GM12878 (cell line): ENCODE measurements around the gene UST. TPM values are rescaled to one million over a fixed set of nuclear protein-coding genes. Genes with fewer than 3 reads are reported as not detected.

Experiments used
- ATAC-seq: fragments of 200-7000 bp; cut with Tn5 transposase; 3 replicates; pipeline ENCODE4 v1.9.1; 2020; ENCODE audit warnings: mild to moderate bottlenecking, moderate library complexity
- BruUV-seq: library from RNA; stranded (reverse); fragments of 400-500 nt; replicated peaks from 2 replicates; lab custom pipeline; 2021; lab: Mats Ljungman, UMichigan
- CTCF ChIA-PET: fragments of 300-600 bp; sonication (Branson Sonifier 250); formaldehyde crosslinking; extraction: SDS; loops from one replicate; lab custom pipeline; 2021; ENCODE audit warnings: inconsistent platforms; lab: Yijun Ruan, JAX
- POLR2A ChIA-PET: fragments of 350-600 bp; formaldehyde crosslinking; extraction: SDS; loops from one replicate; lab custom pipeline; 2021; ENCODE audit warnings: inconsistent platforms; lab: Charles Lee
- RAD21 ChIA-PET: fragments of 300-600 bp; sonication (Branson Sonifier 250); formaldehyde crosslinking; loops from one replicate; lab custom pipeline; 2023; ENCODE audit warnings: antibody characterized with exemption; ENCODE audit not compliant: unreplicated experiment; lab: Charles Lee
- SMC1A ChIA-PET: fragments of 300-600 bp; sonication (Branson Sonifier 250); formaldehyde crosslinking; loops from one replicate; lab custom pipeline; 2023; ENCODE audit not compliant: unreplicated experiment, uncharacterized antibody; lab: Charles Lee
- DNase-seq: peaks from one replicate; pipeline ENCODE4 v3.0.0-alpha.2; 2011; ENCODE audit warnings: low read depth, low spot score
- FAIRE-seq: peaks from 3 replicates; lab custom pipeline; 2011; peaks lifted over from hg19 to GRCh38; lab: Jason Lieb, UNC
- H2AFZ ChIP-seq: 2 replicates; pipeline ENCODE4 v1.6.0; 2011; ENCODE audit warnings: low read depth, low read length, control low read depth; ENCODE audit not compliant: control insufficient read depth
- H3K27ac ChIP-seq: 2 replicates; pipeline ENCODE4 v1.5.1; 2011; ENCODE audit warnings: control low read depth; ENCODE audit not compliant: control insufficient read depth, insufficient read depth
- H3K27me3 ChIP-seq, 2 experiments: replicated peaks in 1 of 2; 2 replicates each; pipeline versions ENCODE4 v1.6.0 to v1.6.1; 2011; ENCODE audit warnings: low read length in 1 of 2; ENCODE audit not compliant: control insufficient read depth in 2 of 2, insufficient read depth in 2 of 2
- H3K36me3 ChIP-seq, 2 experiments: 2 replicates each; pipeline ENCODE4 v1.5.1; 2011; ENCODE audit warnings: low read length in 1 of 2; ENCODE audit not compliant: control insufficient read depth in 2 of 2, insufficient read depth in 2 of 2
- H3K4me1 ChIP-seq: 2 replicates; pipeline ENCODE4 v1.6.1; 2011; ENCODE audit warnings: mild to moderate bottlenecking, low read length, moderate library complexity, mixed read lengths; ENCODE audit not compliant: control insufficient read depth, insufficient read depth
- H3K4me2 ChIP-seq: 2 replicates; pipeline ENCODE4 v1.6.0; 2011; ENCODE audit warnings: control low read depth; ENCODE audit not compliant: control insufficient read depth, insufficient read depth
- H3K4me3 ChIP-seq: fragments of 200-600 bp; sonication (generic); 2 replicates; pipeline ENCODE4 v1.5.1; 2016
- H3K79me2 ChIP-seq: 2 replicates; pipeline ENCODE4 v1.6.0; 2011; ENCODE audit warnings: low read length; ENCODE audit not compliant: control insufficient read depth, insufficient read depth
- H3K9ac ChIP-seq: 2 replicates; pipeline ENCODE4 v1.8.0; 2011; ENCODE audit warnings: low read length, control low read depth, mixed read lengths; ENCODE audit not compliant: control insufficient read depth, insufficient read depth
- H3K9me3 ChIP-seq: replicated peaks from 3 replicates; pipeline ENCODE4 v1.5.1; 2011; ENCODE audit warnings: mild to moderate bottlenecking, low read length; ENCODE audit not compliant: control insufficient read depth, insufficient read depth
- H4K20me1 ChIP-seq: 2 replicates; pipeline ENCODE4 v1.6.0; 2011; ENCODE audit not compliant: control insufficient read depth, insufficient read depth
- ATF7 ChIP-seq: fragments of 450-650 bp; IDR thresholded peaks from 2 replicates; pipeline ENCODE4 v1.6.1; 2016; ENCODE audit warnings: low read depth, mild to moderate bottlenecking
- EZH2 ChIP-seq: IDR thresholded peaks from 2 replicates; pipeline ENCODE4 v1.6.1; 2012; ENCODE audit warnings: low read depth, mild to moderate bottlenecking, control low read depth, inconsistent platforms, low read length, borderline replicate concordance; ENCODE audit not compliant: control insufficient read depth
- MXI1 ChIP-seq: fragments of 150-350 bp; IDR thresholded peaks from 2 replicates; pipeline ENCODE4 v1.6.1; 2011; ENCODE audit warnings: low read depth, mild to moderate bottlenecking, inconsistent platforms, low read length, improper control_type of control experiment
- RAD21 ChIP-seq: IDR thresholded peaks from 2 replicates; pipeline ENCODE4 v1.6.1; 2011; ENCODE audit warnings: mild to moderate bottlenecking, low read depth, low read length, moderate library complexity; ENCODE audit not compliant: insufficient read depth
- RBBP5 ChIP-seq: fragments of 200-600 bp; sonication (generic); conservative IDR thresholded peaks from 2 replicates; pipeline ENCODE4 v1.6.1; 2016
- RUNX3 ChIP-seq: IDR thresholded peaks from 2 replicates; pipeline ENCODE4 v1.6.1; 2012; ENCODE audit warnings: low read length, inconsistent platforms
- WGBS: methylation state at CpG from one replicate; pipeline ENCODE4 v1.1.6; 2016; ENCODE audit warnings: low lambda C conversion rate; ENCODE audit not compliant: insufficient replicate concordance, insufficient coverage; ENCODE audit errors: missing lambda C conversion rate; 5-methylcytosine and 5-hydroxymethylcytosine counted together
- in situ Hi-C: fragments of 300-500 bp; cut with MboI; formaldehyde crosslinking; loops from 9 replicates; pipeline ENCODE4 v1.14.3; 2018; ENCODE audit warnings: mixed read lengths
- intact Hi-C: fragments of 100-400 bp; cut with micrococcal nuclease; formaldehyde crosslinking; loops from one replicate; pipeline ENCODE4 v1.14.2; 2022; ENCODE audit not compliant: unreplicated experiment
- polyA plus RNA-seq, 11 experiments: library from polyadenylated mRNA; depleted of rRNA in 4 of 11; unstranded in 6 of 11; stranded (reverse) in 5 of 11; fragments of >200 nt; fragmentation: Nextera tagmentation in 4 of 11; fragmentation: Illumina TruSeq in 1 of 11; extraction: Ambion mirVana in 4 of 11; extraction: Trizol in 1 of 11; gene quantifications; 1 replicate in 1 of 11; 2 replicates in 10 of 11; pipeline versions ENCODE4 v1.2.1 to v1.2.3, GENCODE V29; 2011 to 2016; ENCODE audit warnings: inconsistent platforms in 2 of 11, missing spikeins in 2 of 11, low read depth in 1 of 11
- total RNA-seq, 4 experiments: library from RNA; depleted of rRNA in 3 of 4; stranded (reverse); fragments of >200 nt in 3 of 4; fragmentation: Illumina TruSeq in 1 of 4; extraction: Trizol in 1 of 4; gene quantifications; 2 replicates each; pipeline versions ENCODE4 v1.2.1 to v1.2.3, GENCODE V29; 2013 to 2021
- TF ChIP-seq, protein P1 (sequence below): fragments of 450-650 bp; conservative IDR thresholded peaks from 2 replicates; pipeline ENCODE4 v1.6.1; 2017; ENCODE audit warnings: mild to moderate bottlenecking, moderate library complexity
- TF ChIP-seq, protein P2 (sequence below): fragments of 450-650 bp; IDR thresholded peaks from 2 replicates; pipeline ENCODE4 v1.6.1; 2017; ENCODE audit warnings: mild to moderate bottlenecking
- TF ChIP-seq, protein P3 (sequence below): fragments of 450-650 bp; IDR thresholded peaks from 2 replicates; pipeline ENCODE4 v1.6.1; 2017; ENCODE audit warnings: borderline replicate concordance

Gene UST
- total and polyA plus RNA-seq, 10 of the 15 experiments (the other 5 are each of a cell fraction or from before 2014, with no cell fraction given): 0.74 to 43.3 (median 2.2) TPM

DNA sequence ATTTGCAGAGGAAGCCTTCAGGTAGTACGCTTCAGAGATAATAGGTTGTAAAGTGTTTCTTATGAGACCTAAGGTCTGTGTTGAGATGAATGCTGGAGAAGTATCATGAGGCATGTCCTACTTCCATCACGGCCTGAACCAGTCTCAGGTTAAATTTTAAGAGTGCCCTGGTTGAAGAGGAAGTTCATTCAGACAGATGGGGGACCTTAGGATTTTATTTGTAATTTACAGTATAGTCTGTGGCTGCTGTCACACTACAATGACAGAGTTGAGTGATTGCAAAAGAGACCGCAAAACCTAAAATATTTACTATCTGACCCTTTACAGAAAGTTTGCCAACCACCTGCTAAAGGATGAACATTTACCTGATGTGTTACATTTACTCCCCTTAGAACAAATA lies 70.9 kb downstream of the UST start:
- WGBS: 56% methylated on average over 3 of the region's 3 CpGs
- Histone ChIP-seq H3K4me2 (no peak overlapping the region), H3K27ac (no peak overlapping the region), H2AFZ (no peak overlapping the region), H3K9me3 (no peaks in the 10 kb centered on the region; the same call in 2 of the 3 replicates), H3K4me3 (no peak overlapping the region), H4K20me1 (no peaks in the 10 kb centered on the region), H3K9ac (no peak overlapping the region), H3K27me3 (no peaks in the 10 kb centered on the region), H3K79me2 (no peaks in the 10 kb centered on the region), H3K4me1 (no peaks in the 10 kb centered on the region), H3K36me3 (no peaks in the 10 kb centered on the region)
- ChIA-PET SMC1A (no interaction called here), CTCF (interaction anchor here (1.9 kb wide), 1 partner anchor 16 kb away, joined by 6 read pairs; no protein-coding TSS in a partner anchor), POLR2A (no interaction called here), RAD21 (no interaction called here)
- BruUV-seq: no TSS peak
- ATAC-seq: peak; percentile 32; the same call in 1 of the 3 replicates
- no peak for FAIRE-seq
- intact Hi-C loops: no loop called here
- no peak for TF ChIP-seq ATF7
- peak; percentile 50 for TF ChIP-seq RUNX3
- in situ Hi-C loops: no loop called here
- no peak for DNase-seq

DNA sequence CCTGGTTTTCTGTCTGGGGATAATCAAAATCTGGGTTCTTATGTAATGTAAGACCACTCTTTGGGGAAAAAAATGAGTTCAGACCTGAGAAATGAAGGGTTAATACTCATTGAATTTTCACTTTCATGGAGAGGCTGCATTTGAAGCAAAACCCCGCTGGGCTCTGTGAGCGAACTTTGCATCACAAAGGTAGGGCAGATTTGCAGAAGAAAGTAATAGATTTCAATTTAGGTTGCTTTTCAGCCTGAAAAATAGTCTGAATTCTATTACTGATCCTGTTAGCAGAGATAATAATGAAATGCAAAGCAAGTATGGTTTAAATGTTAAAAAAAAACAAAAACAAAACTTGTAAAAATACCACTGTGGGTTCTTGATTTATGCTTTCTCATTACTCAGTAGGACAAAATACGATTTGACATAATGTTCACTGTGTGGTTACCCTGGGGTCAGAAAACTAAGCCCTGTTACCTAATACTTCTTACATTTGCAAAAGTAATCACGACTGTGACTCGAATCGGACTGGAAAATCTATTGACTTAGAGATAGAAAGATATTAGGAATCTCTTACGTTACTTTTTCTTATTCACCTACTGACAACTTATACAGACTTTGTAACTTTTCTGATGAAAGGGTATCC lies 72.2 kb downstream of the UST start:
- intact Hi-C loops: no loop called here
- in situ Hi-C loops: no loop called here
- no TSS peak for BruUV-seq
- H3K4me1 ChIP-seq: no peaks in the 10 kb centered on the region
- no peak for TF ChIP-seq RAD21
- TF ChIP-seq, protein P1, sequence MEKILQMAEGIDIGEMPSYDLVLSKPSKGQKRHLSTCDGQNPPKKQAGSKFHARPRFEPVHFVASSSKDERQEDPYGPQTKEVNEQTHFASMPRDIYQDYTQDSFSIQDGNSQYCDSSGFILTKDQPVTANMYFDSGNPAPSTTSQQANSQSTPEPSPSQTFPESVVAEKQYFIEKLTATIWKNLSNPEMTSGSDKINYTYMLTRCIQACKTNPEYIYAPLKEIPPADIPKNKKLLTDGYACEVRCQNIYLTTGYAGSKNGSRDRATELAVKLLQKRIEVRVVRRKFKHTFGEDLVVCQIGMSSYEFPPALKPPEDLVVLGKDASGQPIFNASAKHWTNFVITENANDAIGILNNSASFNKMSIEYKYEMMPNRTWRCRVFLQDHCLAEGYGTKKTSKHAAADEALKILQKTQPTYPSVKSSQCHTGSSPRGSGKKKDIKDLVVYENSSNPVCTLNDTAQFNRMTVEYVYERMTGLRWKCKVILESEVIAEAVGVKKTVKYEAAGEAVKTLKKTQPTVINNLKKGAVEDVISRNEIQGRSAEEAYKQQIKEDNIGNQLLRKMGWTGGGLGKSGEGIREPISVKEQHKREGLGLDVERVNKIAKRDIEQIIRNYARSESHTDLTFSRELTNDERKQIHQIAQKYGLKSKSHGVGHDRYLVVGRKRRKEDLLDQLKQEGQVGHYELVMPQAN: no peak
- TF ChIP-seq, protein P2, sequence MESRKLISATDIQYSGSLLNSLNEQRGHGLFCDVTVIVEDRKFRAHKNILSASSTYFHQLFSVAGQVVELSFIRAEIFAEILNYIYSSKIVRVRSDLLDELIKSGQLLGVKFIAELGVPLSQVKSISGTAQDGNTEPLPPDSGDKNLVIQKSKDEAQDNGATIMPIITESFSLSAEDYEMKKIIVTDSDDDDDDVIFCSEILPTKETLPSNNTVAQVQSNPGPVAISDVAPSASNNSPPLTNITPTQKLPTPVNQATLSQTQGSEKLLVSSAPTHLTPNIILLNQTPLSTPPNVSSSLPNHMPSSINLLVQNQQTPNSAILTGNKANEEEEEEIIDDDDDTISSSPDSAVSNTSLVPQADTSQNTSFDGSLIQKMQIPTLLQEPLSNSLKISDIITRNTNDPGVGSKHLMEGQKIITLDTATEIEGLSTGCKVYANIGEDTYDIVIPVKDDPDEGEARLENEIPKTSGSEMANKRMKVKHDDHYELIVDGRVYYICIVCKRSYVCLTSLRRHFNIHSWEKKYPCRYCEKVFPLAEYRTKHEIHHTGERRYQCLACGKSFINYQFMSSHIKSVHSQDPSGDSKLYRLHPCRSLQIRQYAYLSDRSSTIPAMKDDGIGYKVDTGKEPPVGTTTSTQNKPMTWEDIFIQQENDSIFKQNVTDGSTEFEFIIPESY: no peak
- TF ChIP-seq EZH2: no peak
- TF ChIP-seq RBBP5: no peak
- TF ChIP-seq MXI1: no peak
- TF ChIP-seq, protein P3, sequence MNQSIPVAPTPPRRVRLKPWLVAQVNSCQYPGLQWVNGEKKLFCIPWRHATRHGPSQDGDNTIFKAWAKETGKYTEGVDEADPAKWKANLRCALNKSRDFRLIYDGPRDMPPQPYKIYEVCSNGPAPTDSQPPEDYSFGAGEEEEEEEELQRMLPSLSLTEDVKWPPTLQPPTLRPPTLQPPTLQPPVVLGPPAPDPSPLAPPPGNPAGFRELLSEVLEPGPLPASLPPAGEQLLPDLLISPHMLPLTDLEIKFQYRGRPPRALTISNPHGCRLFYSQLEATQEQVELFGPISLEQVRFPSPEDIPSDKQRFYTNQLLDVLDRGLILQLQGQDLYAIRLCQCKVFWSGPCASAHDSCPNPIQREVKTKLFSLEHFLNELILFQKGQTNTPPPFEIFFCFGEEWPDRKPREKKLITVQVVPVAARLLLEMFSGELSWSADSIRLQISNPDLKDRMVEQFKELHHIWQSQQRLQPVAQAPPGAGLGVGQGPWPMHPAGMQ: no peak
- H3K27me3 ChIP-seq: peaks cover 0 to 3% of the 10 kb centered on the region in 2 experiments; a peak in 1 of 4 replicates
- FAIRE-seq (no peak), DNase-seq (no peak), ATAC-seq (no peak)
- no peak overlapping the region for H2AFZ ChIP-seq
- ChIA-PET POLR2A (no interaction called here), SMC1A (no interaction called here), RAD21 (no interaction called here), CTCF (no interaction called here)
- no peak overlapping the region for H3K27ac ChIP-seq
- no peaks in the 10 kb centered on the region for H3K36me3 ChIP-seq
- H3K4me2 ChIP-seq: no peak overlapping the region
- no peaks in the 10 kb centered on the region for H3K79me2 ChIP-seq
- H3K9ac ChIP-seq: no peak overlapping the region
- no peak overlapping the region for H3K4me3 ChIP-seq
- 54% methylated on average over 7 of the region's 7 CpGs for WGBS
- no peaks in the 10 kb centered on the region for H4K20me1 ChIP-seq
- no peaks in the 10 kb centered on the region; the same call in 2 of the 3 replicates for H3K9me3 ChIP-seq
